K562 treated with DMSO at 1 percent for 4 hours (cell line): ENCODE measurements around the gene GPX1. TPM values are rescaled to one million over a fixed set of nuclear protein-coding genes. Genes with fewer than 3 reads are reported as not detected.

Experiments
- total RNA-seq: library from RNA; unstranded; fragments of 300-600 nt; gene quantifications from 2 replicates; pipeline ENCODE4 v1.2.3, GENCODE V29; 2022; ENCODE audit not compliant: insufficient read depth

GPX1 gene
- total RNA-seq, result not detected in 2 replicates

DNA sequence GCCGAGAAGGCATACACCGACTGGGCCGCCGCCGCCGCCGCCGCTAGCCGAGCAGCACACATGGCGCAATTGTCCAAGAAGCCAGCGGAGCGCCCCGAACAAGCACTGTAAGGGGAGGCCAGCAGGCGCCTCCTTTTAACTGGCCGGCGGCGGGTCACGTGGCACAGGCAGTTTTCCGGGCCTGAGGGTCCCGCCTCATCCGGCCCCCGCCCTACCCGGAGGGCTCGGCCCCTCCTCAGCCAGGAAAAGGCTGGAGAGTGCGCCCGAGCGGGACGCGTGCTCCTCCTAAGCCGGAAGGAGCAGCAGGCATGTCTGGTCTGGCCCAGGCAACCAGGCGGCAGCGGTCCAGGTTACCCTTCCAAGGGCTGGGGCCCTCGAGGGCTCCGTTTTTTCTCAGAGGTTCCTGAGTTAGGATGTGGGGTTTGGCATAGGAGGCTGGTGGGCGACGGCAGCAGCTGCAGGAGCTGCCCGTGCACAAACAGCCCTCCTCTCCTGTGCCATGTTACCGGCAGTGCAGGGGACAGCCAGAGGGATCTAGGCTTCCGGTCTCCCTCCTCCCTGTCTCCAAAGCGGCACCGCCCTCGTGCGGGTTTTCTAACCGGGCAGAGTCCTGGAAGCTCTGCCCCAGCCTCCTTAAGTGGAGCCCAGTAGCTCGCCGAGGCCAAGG lies at the start of gene GPX1:
GPX1 (minus strand) TSS at position 137 of the 667 bp plus-strand sequence; CDS start at position 62, 75 bp downstream.

DNA sequence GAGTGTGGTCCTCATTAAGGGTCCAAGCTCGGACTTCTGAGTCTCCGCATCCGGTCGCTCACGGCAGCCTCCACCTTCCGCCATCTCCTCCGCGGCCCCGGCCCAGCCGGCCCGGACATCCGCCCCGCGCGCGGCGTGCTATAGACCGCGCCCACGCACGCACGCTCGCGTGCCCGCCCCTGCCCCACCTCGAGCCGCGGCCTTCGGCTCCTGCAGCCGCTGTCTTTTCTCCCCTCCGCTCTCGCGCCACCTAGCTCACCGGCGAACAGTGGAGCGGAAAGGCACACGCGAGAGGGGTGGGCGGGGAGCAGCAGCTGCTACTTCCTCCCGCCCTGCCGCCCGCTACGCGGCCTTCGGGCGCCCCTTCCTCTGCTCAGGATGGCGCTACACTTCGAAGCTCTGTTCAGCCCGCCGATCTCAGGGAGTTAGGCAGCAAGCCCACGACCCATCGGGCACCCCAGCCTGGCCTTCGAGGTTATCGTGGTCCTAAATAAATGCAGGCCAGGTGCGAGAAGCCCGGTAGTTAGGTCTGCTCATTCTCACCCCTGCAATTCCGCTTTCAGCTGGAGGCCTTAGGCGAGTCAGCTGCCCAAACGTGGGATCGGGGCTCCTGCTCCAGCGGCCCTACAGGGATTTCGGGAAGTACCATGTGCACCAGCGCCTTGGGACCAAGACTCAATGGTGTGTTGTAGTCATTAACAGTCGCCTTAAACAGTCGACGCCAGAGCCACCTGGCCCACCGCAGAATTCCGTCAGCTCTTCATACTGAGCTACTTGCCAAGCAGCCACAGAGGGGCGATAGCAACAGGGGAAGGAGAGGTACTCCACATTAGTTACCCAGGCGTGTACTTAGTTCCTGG lies 18.0 kb downstream of the GPX1 start, which contains the start of gene USP4:
USP4 (minus strand) TSS at position 113 of the 860 bp plus-strand sequence; CDS start at position 84, 29 bp downstream.

Other genes starting within 250 kb of the GPX1 start
- 36.5 and 46.3 TPM in 2 replicates for gene USP19, start 237.5 kb downstream of the GPX1 start, total RNA-seq
- 29.5 and 47.0 TPM in 2 replicates for gene LAMB2, start 225.3 kb downstream of the GPX1 start, total RNA-seq
- 3.4 and 3.5 TPM in 2 replicates for gene CCDC71, start 192.0 kb downstream of the GPX1 start, total RNA-seq
- 33.6 and 44.1 TPM in 2 replicates for gene KLHDC8B, start 186.8 kb downstream of the GPX1 start, total RNA-seq
- gene C3orf62, start 81.1 kb downstream of the GPX1 start, total RNA-seq, result 4.1 and 7.5 TPM in 2 replicates
- 8.1 and 8.4 TPM in 2 replicates for gene USP4, start 18.3 kb downstream of the GPX1 start, total RNA-seq
- gene RHOA, start 53.6 kb upstream of the GPX1 start, total RNA-seq, result 233 and 256 TPM in 2 replicates
- gene TCTA, start 54.1 kb upstream of the GPX1 start, total RNA-seq, result 9.9 and 11.6 TPM in 2 replicates
- gene AMT, start 64.1 kb upstream of the GPX1 start, total RNA-seq, result 1.8 and 3.3 TPM in 2 replicates
- 5.3 and 9.7 TPM in 2 replicates for gene NICN1, start 71.0 kb upstream of the GPX1 start, total RNA-seq
- gene DAG1, start 111.9 kb upstream of the GPX1 start, total RNA-seq, result 10.8 and 14.5 TPM in 2 replicates
- 0.07 and 0.21 TPM in 2 replicates for gene BSN, start 196.1 kb upstream of the GPX1 start, total RNA-seq